GOT3 (cell line): ENCODE results near the gene GDF10.

Experiments used
- DNase-seq: peaks from one replicate; lab custom pipeline; 2025; ENCODE audit warnings: mixed read lengths; lab: John Stamatoyannopoulos, UW

The GDF10 gene

DNA sequence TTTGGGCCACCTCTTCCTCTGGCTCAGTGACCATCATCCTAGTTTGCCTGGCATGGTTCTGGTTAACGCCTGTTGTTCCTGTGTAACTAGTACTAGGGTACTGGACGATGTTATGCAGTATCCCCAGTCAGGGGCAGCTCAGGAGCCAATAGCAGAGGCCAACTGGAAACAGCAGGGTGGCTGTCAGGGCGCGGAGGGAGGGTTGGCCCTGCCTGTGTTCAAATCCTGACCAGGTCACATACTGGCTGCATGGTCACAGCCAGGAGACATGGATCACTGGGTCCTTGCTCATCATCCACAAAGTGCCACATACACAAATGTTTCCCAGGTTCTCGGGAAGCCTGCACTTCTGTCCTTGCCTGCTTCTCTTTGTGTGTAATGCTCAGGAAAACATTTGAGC, 35.9 kb downstream of the GDF10 start:
- DNase-seq = no peak

DNA sequence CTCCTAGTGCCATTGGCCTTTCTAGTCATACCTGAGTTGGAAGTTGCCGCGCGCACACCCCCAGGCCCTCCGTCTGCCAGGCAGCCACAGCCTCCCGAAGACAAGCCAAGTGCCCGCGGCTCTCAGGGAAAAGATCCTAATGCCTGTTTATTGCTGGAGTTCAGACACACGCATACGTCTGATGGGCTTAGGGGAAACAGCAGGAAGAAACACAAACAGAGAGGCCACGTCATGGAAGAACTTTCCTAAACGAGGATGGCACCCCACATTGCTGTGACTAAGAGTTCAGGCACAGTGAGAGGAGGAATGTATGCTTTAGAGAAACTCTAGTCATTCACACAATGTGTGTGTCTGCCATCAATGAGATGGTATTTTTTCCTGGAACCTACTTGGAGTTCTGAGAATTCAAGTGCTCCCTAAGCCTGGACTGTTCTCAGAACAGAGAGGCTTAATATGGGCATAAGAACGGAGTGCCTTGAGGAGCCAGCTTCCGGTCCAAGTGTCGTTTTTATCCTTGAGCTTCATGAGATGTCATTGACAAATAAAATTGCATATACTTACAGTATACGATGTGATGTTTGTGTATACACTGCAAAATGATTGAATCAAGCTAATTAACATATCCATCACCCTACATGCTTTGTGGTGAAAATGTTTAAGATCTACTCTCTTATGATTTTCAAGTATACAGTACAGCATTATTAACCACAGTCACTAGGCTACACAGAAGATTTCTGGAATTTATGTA, 36.6 kb downstream of the GDF10 start:
- DNase-seq = no peak

DNA sequence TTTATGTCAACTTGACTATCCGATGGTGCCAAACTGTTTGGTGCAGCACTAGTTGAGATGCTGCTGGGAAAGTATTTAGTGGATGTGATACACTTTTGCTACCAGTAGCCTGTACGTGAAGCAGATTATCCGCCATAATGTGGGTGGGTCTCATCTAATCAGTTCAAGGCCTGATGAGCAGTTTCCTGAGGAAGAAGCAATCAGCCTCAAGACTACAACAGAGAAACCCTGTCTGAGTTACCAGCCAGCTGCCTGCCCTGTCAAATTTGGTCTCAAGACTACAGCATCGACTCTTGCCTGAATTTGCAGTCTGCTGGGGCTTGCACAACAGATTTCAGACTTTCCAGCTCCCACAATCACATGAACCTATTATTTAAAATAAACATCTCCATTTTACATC, 37.3 kb downstream of the GDF10 start:
- DNase-seq = no peak

DNA sequence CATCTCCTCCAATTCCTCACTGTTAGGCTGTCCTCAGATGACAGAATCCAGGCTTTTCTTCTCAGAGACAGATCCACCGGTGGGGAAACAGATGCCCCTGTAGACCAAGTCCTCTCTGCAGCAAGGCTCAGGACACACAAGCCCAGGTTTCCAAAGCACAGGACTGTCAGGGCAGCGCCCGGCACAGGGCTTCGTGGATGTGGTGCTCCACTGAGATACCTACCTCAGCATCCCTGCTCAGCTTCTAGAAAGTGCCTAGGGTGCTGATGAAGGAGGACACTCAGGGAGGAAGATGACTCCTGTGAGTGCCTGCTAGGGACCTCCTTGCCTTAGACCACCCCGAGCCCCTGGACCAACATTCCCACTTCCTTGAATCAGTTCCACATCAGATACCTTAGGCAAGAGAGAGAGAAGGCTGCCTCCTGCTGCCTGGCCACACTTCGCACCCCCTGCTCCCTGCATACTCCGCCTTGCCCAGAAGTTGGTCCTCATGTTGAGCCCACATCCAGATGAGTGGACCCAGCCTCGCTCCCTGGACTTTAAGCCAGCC, 39.3 kb downstream of the GDF10 start:
- DNase-seq = no peak

DNA sequence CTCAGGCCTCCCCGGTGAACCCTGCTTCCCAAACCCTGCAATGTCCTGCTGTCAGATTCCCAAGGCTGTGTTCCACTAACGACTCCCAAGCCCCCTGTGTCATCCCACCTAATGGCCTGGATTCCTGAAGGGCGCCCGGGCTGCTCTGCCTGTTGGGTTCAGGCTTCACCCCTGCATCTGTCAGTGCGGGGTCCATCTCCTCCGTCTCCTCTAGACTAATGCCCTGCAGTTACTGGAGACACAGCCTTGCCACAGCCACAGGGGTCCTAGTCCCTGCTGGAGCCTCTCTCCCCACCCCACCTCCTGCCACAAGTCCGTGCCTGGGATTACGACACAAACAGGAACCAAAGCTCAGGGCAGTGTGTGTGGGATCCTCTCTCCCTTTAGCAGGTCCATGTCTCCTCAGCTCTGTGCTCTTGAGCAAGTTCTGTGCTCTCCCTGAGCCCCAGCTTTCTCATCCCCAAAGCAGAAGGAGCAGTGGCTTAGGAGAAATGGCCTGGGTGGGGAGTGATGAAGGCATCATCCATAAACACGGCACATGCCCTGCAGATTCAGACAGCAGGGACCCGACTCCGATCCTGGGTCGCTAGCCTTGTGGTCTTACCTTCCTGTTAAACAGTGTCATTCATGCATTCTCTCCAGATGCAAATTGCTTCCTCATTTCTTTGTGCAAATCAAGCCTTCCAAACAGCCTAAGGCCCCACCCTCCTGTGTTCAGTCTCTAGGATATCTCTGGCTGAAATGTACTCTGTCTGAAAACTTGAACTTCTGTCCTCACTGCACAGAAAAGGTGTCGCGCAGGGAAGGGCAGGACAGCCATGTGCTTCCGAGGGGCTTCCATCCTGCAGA, 40.0 kb downstream of the GDF10 start:
- DNase-seq = no peak

DNA sequence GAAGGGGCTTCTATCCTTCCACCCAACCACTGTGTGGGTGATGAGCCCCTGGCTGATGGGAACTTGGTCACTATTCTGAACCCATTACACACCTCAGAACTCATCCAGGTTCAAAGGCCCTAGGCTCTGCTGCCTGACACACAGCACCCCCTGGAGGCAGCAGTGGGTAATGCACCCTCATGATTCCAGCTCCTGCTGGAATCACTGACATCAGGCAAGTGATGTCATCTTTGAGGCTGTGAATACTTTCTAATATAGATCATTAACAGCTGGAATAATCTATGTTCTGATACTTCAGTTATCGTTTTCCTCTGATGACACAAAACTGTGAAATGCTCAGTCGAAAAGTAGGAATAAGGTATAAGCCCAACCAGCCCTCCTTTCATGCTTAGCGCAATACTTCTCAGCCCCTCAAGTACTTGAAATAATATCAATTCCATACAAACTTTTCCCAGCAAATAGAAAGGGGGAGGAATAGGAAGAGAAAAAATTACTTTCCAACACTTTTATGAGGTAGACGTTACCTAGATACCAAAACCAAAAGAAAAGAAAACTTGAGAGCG, 40.7 kb downstream of the GDF10 start:
- DNase-seq = no peak

DNA sequence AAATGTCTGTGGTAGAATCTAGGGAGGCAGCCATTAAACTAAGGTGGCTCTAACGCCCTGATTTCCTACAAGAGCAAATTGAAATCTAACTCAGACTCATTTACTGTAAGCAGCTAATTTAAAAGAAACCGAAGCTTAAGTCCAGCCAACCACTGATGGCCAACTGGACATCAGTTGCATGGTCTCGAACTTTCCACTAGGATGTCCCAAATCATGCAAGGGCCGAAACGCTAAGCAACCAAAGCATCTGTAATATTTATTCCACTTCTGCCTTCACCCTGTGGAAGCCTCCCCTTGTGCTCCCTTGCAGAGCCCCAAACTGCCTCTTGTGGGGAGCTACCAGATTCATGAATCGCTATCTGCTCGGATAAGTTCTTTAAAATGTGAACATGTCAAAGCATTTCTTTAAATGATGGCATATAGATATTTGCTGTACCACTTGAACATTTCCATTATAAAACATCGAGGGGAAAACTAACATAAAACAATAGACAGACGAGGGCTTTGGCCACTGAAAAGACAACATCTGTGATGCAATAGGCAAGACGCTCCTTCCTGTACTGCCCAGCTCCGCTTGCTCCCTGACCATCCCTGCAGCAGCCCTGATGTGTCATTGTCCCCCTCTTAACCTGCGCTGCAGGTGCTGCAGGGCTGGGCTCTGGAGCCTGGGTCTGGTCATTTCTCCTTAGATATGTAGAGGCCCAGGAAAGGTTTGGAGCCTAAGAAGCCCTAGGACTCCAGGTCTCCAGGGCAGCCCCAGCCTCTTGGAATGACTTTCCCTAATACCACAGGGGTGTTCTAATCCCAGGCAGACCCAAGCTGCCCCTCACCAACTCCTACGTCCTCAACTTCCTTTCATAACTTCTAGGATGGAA, 45.2 kb downstream of the GDF10 start:
- DNase-seq = no peak

DNA sequence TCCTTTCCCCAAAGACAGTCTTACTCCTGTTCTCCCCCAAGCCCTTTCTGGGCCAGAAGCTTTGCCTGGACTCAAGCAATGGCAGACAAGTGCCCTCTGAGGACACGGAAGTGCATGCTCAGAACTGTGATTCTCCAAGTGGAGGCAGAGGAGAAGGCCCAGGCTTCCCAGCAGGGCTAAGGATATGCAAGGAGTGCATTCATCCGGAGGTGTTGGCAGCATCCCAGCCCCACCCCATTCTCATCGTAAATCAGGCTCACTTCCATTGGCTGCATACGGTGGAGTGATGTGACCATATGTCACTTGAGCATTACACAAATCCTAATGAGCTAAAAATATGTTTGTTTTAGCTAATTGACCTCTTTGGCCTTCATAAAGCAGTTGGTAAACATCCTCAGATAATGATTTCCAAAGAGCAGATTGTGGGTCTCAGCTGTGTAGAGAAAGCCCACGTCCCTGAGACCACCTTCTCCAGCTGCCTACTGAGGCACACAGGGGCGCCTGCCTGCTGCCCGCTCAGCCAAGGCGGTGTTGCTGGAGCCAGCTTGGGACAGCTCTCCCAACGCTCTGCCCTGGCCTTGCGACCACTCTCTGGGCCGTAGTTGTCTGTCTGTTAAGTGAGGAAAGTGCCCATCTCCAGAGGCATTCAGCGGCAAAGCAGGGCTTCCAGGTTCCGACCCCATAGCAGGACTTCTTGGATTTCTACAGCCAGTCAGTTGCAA, 46.7 kb downstream of the GDF10 start:
- no peak for DNase-seq

DNA sequence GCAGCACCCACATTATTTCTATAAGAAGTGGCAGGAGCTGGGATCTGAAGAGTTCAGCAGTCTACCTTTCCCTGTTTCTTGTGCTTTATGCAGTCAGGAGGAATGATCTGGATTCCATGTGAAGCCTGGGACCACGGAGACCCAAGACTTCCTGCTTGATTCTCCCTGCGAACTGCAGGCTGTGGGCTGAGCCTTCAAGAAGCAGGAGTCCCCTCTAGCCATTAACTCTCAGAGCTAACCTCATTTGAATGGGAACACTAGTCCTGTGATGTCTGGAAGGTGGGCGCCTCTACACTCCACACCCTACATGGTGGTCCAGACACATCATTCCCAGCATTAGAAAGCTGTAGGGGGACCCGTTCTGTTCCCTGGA, 47.3 kb downstream of the GDF10 start:
- DNase-seq = no peak

DNA sequence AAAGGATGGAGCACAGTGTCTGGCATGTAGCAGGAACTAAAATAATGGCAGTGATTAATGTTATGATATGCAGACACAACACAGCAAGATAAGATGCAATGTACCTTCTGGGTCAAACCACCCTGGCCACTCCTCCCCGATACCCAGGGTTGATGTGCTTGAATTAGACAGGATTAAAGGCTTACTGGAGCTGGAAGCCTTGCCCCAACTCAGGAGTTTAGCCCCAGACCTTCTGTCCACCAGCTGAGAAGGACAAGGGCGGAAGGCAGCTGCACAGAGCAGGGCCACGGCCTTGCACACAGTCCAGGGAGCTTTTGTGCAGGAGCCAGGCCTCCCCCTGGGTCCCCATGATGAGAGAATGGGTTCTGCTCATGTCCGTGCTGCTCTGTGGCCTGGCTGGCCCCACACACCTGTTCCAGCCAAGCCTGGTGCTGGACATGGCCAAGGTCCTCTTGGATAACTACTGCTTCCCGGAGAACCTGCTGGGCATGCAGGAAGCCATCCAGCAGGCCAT, 48.2 kb downstream of the GDF10 start, which contains the start of gene RBP3:
TSS of gene RBP3 (plus strand) at position 226 of the 514 bp plus-strand sequence. CDS start at position 348, 122 bp downstream.
- DNase-seq = no peak

DNA sequence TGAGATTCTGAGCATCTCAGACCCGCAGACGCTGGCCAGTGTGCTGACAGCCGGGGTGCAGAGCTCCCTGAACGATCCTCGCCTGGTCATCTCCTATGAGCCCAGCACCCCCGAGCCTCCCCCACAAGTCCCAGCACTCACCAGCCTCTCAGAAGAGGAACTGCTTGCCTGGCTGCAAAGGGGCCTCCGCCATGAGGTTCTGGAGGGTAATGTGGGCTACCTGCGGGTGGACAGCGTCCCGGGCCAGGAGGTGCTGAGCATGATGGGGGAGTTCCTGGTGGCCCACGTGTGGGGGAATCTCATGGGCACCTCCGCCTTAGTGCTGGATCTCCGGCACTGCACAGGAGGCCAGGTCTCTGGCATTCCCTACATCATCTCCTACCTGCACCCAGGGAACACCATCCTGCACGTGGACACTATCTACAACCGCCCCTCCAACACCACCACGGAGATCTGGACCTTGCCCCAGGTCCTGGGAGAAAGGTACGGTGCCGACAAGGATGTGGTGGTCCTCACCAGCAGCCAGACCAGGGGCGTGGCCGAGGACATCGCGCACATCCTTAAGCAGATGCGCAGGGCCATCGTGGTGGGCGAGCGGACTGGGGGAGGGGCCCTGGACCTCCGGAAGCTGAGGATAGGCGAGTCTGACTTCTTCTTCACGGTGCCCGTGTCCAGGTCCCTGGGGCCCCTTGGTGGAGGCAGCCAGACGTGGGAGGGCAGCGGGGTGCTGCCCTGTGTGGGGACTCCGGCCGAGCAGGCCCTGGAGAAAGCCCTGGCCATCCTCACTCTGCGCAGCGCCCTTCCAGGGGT, 48.9 kb downstream of the GDF10 start:
- DNase-seq = no peak

DNA sequence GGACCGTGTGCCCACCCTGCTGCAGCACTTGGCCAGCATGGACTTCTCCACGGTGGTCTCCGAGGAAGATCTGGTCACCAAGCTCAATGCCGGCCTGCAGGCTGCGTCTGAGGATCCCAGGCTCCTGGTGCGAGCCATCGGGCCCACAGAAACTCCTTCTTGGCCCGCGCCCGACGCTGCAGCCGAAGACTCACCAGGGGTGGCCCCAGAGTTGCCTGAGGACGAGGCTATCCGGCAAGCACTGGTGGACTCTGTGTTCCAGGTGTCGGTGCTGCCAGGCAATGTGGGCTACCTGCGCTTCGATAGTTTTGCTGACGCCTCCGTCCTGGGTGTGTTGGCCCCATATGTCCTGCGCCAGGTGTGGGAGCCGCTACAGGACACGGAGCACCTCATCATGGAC, 49.5 kb downstream of the GDF10 start:
- DNase-seq = no peak

DNA sequence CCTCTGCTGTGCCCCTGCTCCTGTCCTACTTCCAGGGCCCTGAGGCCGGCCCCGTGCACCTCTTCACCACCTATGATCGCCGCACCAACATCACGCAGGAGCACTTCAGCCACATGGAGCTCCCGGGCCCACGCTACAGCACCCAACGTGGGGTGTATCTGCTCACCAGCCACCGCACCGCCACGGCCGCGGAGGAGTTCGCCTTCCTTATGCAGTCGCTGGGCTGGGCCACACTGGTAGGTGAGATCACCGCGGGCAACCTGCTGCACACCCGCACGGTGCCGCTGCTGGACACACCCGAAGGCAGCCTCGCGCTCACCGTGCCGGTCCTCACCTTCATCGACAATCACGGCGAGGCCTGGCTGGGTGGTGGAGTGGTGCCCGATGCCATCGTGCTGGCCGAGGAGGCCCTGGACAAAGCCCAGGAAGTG, 50.0 kb downstream of the GDF10 start:
- no peak for DNase-seq

DNA sequence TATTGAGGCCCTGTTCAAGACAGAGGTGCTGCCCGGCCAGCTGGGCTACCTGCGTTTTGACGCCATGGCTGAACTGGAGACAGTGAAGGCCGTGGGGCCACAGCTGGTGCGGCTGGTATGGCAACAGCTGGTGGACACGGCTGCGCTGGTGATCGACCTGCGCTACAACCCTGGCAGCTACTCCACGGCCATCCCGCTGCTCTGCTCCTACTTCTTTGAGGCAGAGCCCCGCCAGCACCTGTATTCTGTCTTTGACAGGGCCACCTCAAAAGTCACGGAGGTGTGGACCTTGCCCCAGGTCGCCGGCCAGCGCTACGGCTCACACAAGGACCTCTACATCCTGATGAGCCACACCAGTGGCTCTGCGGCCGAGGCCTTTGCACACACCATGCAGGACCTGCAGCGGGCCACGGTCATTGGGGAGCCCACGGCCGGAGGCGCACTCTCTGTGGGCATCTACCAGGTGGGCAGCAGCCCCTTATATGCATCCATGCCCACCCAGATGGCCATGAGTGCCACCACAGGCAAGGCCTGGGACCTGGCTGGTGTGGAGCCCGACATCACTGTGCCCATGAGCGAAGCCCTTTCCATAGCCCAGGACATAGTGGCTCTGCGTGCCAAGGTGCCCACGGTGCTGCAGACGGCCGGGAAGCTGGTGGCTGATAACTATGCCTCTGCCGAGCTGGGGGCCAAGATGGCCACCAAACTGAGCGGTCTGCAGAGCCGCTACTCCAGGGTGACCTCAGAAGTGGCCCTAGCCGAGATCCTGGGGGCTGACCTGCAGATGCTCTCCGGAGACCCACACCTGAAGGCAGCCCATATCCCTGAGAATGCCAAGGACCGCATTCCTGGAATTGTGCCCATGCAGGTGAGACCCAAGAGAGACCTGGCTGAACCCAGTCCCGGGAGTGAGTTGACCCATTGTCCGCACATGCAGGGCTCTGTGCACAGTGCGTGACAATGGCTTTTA, 51.0 kb downstream of the GDF10 start:
- no peak for DNase-seq

DNA sequence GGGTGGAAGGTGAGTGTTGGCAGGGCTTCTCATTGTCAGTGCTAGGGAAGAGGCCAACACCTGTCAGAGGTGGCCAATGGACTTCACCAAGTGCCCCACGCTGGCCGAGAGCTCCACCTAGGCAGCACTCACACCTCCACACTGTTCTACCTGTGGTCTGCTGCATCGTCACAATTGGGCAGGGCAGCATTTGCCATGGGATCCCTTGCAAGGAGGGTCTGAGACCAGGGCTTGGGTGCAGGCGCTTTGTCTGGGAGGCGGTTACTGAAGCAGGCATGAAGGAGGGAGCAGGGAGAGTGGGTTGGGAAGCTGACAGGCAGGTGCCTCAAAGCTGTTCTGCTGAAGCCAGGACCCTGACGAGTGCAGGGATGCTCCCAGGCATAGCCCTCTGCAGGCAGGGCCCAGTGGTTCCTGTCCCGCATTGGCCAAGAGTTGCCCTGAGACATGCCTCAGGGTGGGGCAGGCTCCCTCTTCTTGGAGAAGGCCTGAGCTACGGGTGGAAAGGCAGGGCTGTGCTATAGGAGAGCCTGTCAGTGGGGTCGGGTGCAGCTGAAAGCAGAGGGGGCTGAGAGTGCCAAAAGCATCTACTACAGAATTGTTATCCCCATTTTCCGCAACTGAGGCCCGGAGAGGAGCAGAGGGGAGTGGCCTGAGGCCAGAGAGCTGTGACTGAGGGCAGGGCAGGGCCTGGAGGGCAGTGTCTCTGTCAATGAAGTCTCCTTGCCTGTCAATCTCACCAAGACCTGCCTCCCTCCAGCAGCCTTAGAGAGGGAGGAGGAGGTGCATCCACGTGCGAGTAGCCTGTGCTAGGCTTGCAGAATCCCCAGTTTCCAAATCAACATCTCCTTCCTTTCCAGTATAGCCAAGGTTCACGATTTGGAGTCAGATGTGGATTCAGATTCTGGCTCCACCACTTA, 52.2 kb downstream of the GDF10 start:
- no peak for DNase-seq

DNA sequence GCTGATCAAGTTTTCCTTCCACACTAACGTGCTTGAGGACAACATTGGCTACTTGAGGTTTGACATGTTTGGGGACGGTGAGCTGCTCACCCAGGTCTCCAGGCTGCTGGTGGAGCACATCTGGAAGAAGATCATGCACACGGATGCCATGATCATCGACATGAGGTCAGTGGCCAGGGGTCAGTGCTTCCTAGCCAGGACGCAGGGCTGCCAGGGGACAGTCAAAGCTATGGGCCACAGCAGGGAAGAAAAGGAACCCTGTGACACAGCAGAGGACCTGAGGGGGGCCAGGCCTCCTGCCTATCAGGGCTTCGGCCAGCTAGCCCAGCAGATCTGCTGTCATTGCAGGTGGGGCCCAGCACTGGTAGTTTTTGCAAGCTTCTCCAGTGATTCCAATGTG, 53.4 kb downstream of the GDF10 start:
- DNase-seq = no peak

DNA sequence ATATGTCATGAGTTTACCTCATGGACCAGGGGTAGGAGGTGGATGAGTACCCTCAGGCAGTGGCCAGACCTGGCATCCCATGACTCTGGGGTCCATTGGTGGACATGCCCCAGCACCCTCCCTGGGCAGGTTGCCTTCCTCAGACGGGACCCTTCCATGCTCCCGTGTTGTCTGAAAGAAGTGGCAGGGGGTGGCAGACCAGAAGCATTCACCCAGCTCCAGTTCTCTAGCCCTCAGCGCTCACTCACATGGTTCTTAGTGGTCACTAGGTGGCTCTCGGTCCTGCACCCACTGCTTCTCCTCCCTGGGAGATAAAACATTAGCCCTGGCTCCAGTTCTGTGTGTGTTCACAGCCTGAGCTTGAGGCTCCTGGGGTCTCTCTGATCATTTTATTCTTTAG, 54.2 kb downstream of the GDF10 start:
- DNase-seq = no peak

DNA sequence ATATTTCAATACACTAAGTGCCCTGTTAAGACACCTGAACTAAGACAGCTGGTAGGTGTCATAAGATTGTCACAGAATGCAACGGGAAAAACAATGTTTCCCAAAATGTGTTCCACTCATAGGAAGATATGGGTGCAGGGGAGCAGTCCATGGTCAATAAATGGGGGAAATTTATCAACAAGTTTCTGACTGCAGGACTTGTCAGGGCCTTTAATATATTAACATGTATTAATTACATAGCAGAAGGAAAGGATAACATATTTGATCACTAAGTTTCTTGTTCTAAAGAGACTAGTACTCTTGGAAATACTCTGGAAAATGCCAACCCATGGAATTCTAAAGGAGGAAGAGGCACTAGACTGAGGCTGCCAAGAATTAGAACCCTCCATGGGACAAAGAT, 54.9 kb downstream of the GDF10 start:
- no peak for DNase-seq
